Prostate gland (tissue), 2 donors: ENCODE measurements around the gene ATP6V0A4. TPM values are rescaled to one million over a fixed set of nuclear protein-coding genes. Genes with fewer than 3 reads are reported as not detected.

Experiments
- DNase-seq: peaks from one replicate; pipeline ENCODE4 v3.0.0-alpha.2; 2019; ENCODE audit warnings: low spot score
- H3K27ac ChIP-seq, 2 donors: fragments of 200-600 bp; sonication (generic); 2 replicates each; pipeline ENCODE4 v1.5.1; 2017 to 2019
- H3K27me3 ChIP-seq: fragments of 200-600 bp; sonication (generic); replicated peaks from 2 replicates; pipeline ENCODE4 v1.5.1; 2019; ENCODE audit not compliant: insufficient read depth
- H3K36me3 ChIP-seq, 2 donors: fragments of 200-600 bp; sonication (generic); 1 replicate in 1 of 2; 2 replicates in 1 of 2; pipeline versions ENCODE4 v1.5.1 to v1.8.1; 2017 to 2019
- H3K4me1 ChIP-seq: fragments of 200-600 bp; sonication (generic); replicated peaks from 2 replicates; pipeline ENCODE4 v1.5.1; 2019
- H3K4me3 ChIP-seq, 2 donors: fragments of 200-600 bp; sonication (generic); 2 replicates each; pipeline ENCODE4 v1.5.1; 2017 to 2019
- H3K9me3 ChIP-seq: fragments of 200-600 bp; sonication (generic); 2 replicates; pipeline ENCODE4 v1.5.1; 2017
- CTCF ChIP-seq, 4 experiments: fragments of 200-600 bp in 2 of 4; fragments of 450-650 bp in 2 of 4; sonication (generic) in 2 of 4; IDR thresholded peaks; 1 replicate in 3 of 4; 2 replicates in 1 of 4; pipeline ENCODE4 v1.5.1; 2016 to 2019; ENCODE audit warnings: antibody characterized with exemption in 4 of 4, mild to moderate bottlenecking in 2 of 4, moderate library complexity in 2 of 4
- POLR2A ChIP-seq: fragments of 450-650 bp; IDR thresholded peaks from one replicate; pipeline ENCODE4 v1.6.1; 2016; ENCODE audit warnings: antibody characterized with exemption, mild to moderate bottlenecking
- POLR2AphosphoS5 ChIP-seq: sonication (generic); formaldehyde crosslinking; IDR thresholded peaks from one replicate; pipeline ENCODE4 v1.6.1; 2017; ENCODE audit warnings: antibody characterized with exemption
- WGBS: methylation state at CpG from one replicate; pipeline ENCODE4 v1.1.5; 2018; 5-methylcytosine and 5-hydroxymethylcytosine counted together
- intact Hi-C: fragments of 100-400 bp; cut with DNase I; formaldehyde crosslinking; loops from one replicate; pipeline ENCODE4 v1.14.2; 2022
- total RNA-seq, 2 donors: library from RNA; depleted of rRNA; stranded (reverse); fragments of >200 nt; gene quantifications; one replicate each; pipeline ENCODE4 v1.1.0, GENCODE V29; 2016

The ATP6V0A4 gene
- total RNA-seq, 2 donors from 2014 or later, result 0.62 to 1.2 TPM

GRCh38 chr7:138712652-138713051, 85.3 kb downstream of the ATP6V0A4 start:
- no peaks in the 10 kb centered on the region for H3K27me3 ChIP-seq
- H3K9me3 ChIP-seq, result no peaks in the 10 kb centered on the region
- H3K4me3 ChIP-seq, result no peak overlapping the region
- intact Hi-C loops, result no loop called here
- H3K36me3 ChIP-seq, result no peaks in the 10 kb centered on the region
- no peak overlapping the region for H3K27ac ChIP-seq
- TF ChIP-seq POLR2AphosphoS5, result no peak
- TF ChIP-seq POLR2A, result no peak
- TF ChIP-seq CTCF (IDR thresholded peaks at IDR 0.05), result no peak
- DNase-seq, result no peak
- 96% methylated on average over 9 of the region's 9 CpGs for WGBS
- H3K4me1 ChIP-seq, result no peaks in the 10 kb centered on the region

GRCh38 chr7:138710536-138711385, 87.2 kb downstream of the ATP6V0A4 start:
- 63% methylated on average over 15 of the region's 15 CpGs for WGBS
- Histone ChIP-seq H3K27ac (no peak overlapping the region), H3K27me3 (no peaks in the 10 kb centered on the region), H3K4me1 (no peaks in the 10 kb centered on the region), H3K9me3 (no peaks in the 10 kb centered on the region), H3K36me3 (no peaks in the 10 kb centered on the region), H3K4me3 (no peak overlapping the region)
- TF ChIP-seq CTCF (IDR thresholded peaks at IDR 0.05), result no peak
- no peak for TF ChIP-seq POLR2AphosphoS5
- no peak for TF ChIP-seq POLR2A
- intact Hi-C loops, result no loop called here
- DNase-seq, result no peak

DNA sequence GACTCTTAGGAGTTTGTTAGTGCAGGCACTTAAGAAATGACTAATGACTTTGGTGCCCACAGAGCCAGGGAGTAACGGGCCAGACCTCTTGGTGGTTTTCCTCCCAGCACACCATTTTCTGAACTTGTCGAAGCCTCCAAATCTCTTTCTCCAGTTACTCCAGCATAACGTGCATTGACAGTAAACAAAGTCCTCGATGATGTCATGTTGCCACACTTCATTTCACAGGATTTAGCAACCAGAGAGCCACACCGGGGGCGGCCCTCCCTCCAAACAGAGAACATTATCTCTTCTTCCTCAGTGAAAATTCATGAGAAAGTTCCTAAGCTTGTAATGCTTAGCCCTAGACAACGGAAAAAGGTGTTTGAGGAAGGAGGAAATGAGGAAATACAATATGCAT, 92.8 kb downstream of the ATP6V0A4 start:
- no peaks in the 10 kb centered on the region for H3K36me3 ChIP-seq
- WGBS, result 54% methylated on average over 7 of the region's 7 CpGs
- no peaks in the 10 kb centered on the region for H3K27me3 ChIP-seq
- H3K4me1 ChIP-seq, result no peaks in the 10 kb centered on the region
- TF ChIP-seq POLR2AphosphoS5 (no peak), POLR2A (no peak), CTCF (IDR thresholded peaks at IDR 0.05) (no peak)
- intact Hi-C loops, result no loop called here
- no peak for DNase-seq
- H3K9me3 ChIP-seq, result no peaks in the 10 kb centered on the region
- H3K27ac ChIP-seq, result no peak overlapping the region
- H3K4me3 ChIP-seq, result no peak overlapping the region

DNA sequence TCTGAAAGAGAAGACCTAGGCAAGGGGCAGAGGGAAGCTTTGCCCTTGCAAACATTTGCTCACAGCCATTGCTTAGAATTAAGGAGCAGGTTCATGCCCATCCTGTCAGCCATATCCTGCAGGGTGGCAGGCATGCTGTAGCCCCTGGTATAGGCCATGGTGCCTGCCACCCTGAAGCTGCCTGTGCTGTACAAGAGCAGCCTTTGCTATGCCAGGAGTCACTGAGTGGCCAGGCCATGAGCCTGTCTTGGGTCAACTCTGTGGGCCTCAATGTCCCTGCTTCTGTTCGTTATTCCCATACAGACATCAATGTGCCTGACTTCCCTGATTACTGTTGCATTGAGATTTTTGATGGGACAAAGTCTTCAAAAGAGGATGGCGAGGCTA, 96.5 kb downstream of the ATP6V0A4 start:
- H3K9me3 ChIP-seq, result no peaks in the 10 kb centered on the region
- intact Hi-C loops, result no loop called here
- TF ChIP-seq POLR2AphosphoS5 (no peak), CTCF (IDR thresholded peaks at IDR 0.05) (no peak), POLR2A (no peak)
- H3K4me3 ChIP-seq, result no peak overlapping the region
- H3K4me1 ChIP-seq, result no peaks in the 10 kb centered on the region
- H3K36me3 ChIP-seq, result no peaks in the 10 kb centered on the region
- WGBS, result 91% methylated on average over 2 of the region's 2 CpGs
- H3K27ac ChIP-seq, result no peak overlapping the region
- no peak for DNase-seq
- no peaks in the 10 kb centered on the region for H3K27me3 ChIP-seq
